Gastrocnemius medialis (tissue), 4 donors: ENCODE data around the gene LRRC56. TPM values are rescaled to one million over a fixed set of nuclear protein-coding genes. Genes with fewer than 3 reads are reported as not detected.

Source experiments
- ATAC-seq, 2 donors: fragments of 150-250 bp; one replicate each; pipeline ENCODE4 v1.9.1; 2016
- DNase-seq, 2 donors: peaks; one replicate each; pipeline ENCODE4 v3.0.0-alpha.2; 2019
- H3K27ac ChIP-seq, 4 donors: fragments of 200-600 bp; sonication (generic); 1 replicate in 1 of 4; 2 replicates in 3 of 4; pipeline ENCODE4 v1.5.1; 2016 to 2018; ENCODE audit warnings: mild to moderate bottlenecking in 2 of 4, moderate library complexity in 1 of 4
- H3K27me3 ChIP-seq, 3 donors: fragments of 200-600 bp; sonication (generic) in 2 of 3; 1 replicate in 1 of 3; 2 replicates in 2 of 3; pipeline versions ENCODE4 v1.5.1 to v1.6.0; 2016 to 2019; ENCODE audit warnings: mild to moderate bottlenecking in 1 of 3, moderate library complexity in 1 of 3
- H3K36me3 ChIP-seq, 2 donors: fragments of 200-600 bp; sonication (generic) in 1 of 2; one replicate each; pipeline ENCODE4 v1.5.1; 2017 to 2018
- H3K4me1 ChIP-seq, 2 donors: fragments of 200-600 bp; sonication (generic) in 1 of 2; one replicate each; pipeline ENCODE4 v1.5.1; 2016 to 2017; ENCODE audit warnings: mild to moderate bottlenecking in 2 of 2
- H3K4me3 ChIP-seq, 4 donors: fragments of 200-600 bp; sonication (generic) in 3 of 4; 1 replicate in 1 of 4; 2 replicates in 3 of 4; pipeline ENCODE4 v1.5.1; 2016 to 2019; ENCODE audit warnings: mild to moderate bottlenecking in 2 of 4
- H3K9me3 ChIP-seq, 3 donors: fragments of 200-600 bp; sonication (generic) in 2 of 3; 1 replicate in 1 of 3; 2 replicates in 2 of 3; pipeline ENCODE4 v1.5.1; 2016 to 2019
- CTCF ChIP-seq, 5 experiments: fragments of 450-650 bp in 3 of 5; fragments of 200-600 bp in 2 of 5; sonication (generic) in 2 of 5; IDR thresholded peaks in 4 of 5; conservative IDR thresholded peaks in 1 of 5; 1 replicate in 4 of 5; 2 replicates in 1 of 5; pipeline ENCODE4 v1.5.1; 2016 to 2019; ENCODE audit warnings: antibody characterized with exemption in 5 of 5, mild to moderate bottlenecking in 3 of 5, moderate library complexity in 3 of 5
- POLR2A ChIP-seq, 2 donors: fragments of 450-650 bp; IDR thresholded peaks; one replicate each; pipeline ENCODE4 v1.6.1; 2017; ENCODE audit warnings: antibody characterized with exemption in 2 of 2, mild to moderate bottlenecking in 2 of 2, moderate library complexity in 2 of 2
- in situ Hi-C, 4 donors: fragments of 200-750 bp; cut with MboI; loops; one replicate each; pipeline versions ENCODE4 v1.15.0 to v1.8.0; 2017; ENCODE audit warnings: low sequenced_read_pairs in 4 of 4
- intact Hi-C: fragments of 100-400 bp; cut with DNase I; formaldehyde crosslinking; loops from one replicate; pipeline ENCODE4 v1.15.1; 2023; ENCODE audit warnings: low total_unique reads
- total RNA-seq, 4 donors: library from RNA; depleted of rRNA; stranded (reverse); fragments of >200 nt; gene quantifications; one replicate each; pipeline versions ENCODE4 v1.1.0 to v1.2.3, GENCODE V29; 2016

Gene LRRC56
- total RNA-seq, 4 donors from 2014 or later: 0.29 to 0.36 TPM; not detected in 2

- peaks cover 21 to 25% (median 25%) of the 10 kb centered on the region in 3 donors for H3K27me3 ChIP-seq
- no peaks in the 10 kb centered on the region for H3K9me3 ChIP-seq
- intact Hi-C loops (no loop called here), in situ Hi-C loops (no loop called here)
- no peak for ATAC-seq
- H3K36me3 ChIP-seq: no peaks in the 10 kb centered on the region
- H3K27ac ChIP-seq: no peak overlapping the region
- H3K4me3 ChIP-seq: no peak overlapping the region
- peaks cover 7 to 15% of the 10 kb centered on the region in 2 donors for H3K4me1 ChIP-seq
- no peak for DNase-seq
- TF ChIP-seq POLR2A (IDR thresholded peaks at IDR 0.05): no peak
Observed at GRCh38 chr11:539971-540481, 2.7 kb downstream of the LRRC56 start.

- no peak overlapping the region for H3K27ac ChIP-seq
- DNase-seq (no peak), ATAC-seq (no peak)
- TF ChIP-seq CTCF (IDR thresholded peaks at IDR 0.05 in 4 of 5, conservative IDR thresholded peaks at IDR 0.05 in 1 of 5): no peak
- no peak for TF ChIP-seq POLR2A (IDR thresholded peaks at IDR 0.05)
- peaks cover 21 to 25% (median 25%) of the 10 kb centered on the region in 3 donors for H3K27me3 ChIP-seq
- in situ Hi-C loops (no loop called here), intact Hi-C loops (no loop called here)
- H3K36me3 ChIP-seq: no peaks in the 10 kb centered on the region
- H3K9me3 ChIP-seq: no peaks in the 10 kb centered on the region
- H3K4me3 ChIP-seq: no peak overlapping the region
- peaks cover 7 to 15% of the 10 kb centered on the region in 2 donors for H3K4me1 ChIP-seq
Observed at GRCh38 chr11:540583-541432, 3.5 kb downstream of the LRRC56 start.

GRCh38 chr11:541433-541885 lies 4.1 kb downstream of the LRRC56 start:
- intact Hi-C loops: no loop called here
- H3K9me3 ChIP-seq: no peaks in the 10 kb centered on the region
- no peak for ATAC-seq
- peaks cover 21 to 25% (median 25%) of the 10 kb centered on the region in 3 donors for H3K27me3 ChIP-seq
- in situ Hi-C loops: no loop called here
- no peak overlapping the region for H3K27ac ChIP-seq
- no peaks in the 10 kb centered on the region for H3K36me3 ChIP-seq
- peaks cover 7 to 15% of the 10 kb centered on the region in 2 donors for H3K4me1 ChIP-seq
- H3K4me3 ChIP-seq: no peak overlapping the region
- TF ChIP-seq POLR2A (IDR thresholded peaks at IDR 0.05) (no peak), CTCF (IDR thresholded peaks at IDR 0.05 in 4 of 5, conservative IDR thresholded peaks at IDR 0.05 in 1 of 5) (no peak)
- DNase-seq: no peak

GRCh38 chr11:544817-545166 lies 7.5 kb downstream of the LRRC56 start:
- no peaks in the 10 kb centered on the region for H3K4me1 ChIP-seq
- ATAC-seq (no peak), DNase-seq (no peak)
- in situ Hi-C loops: no loop called here
- no peak overlapping the region for H3K4me3 ChIP-seq
- no peaks in the 10 kb centered on the region for H3K36me3 ChIP-seq
- H3K27me3 ChIP-seq: peaks cover 0 to 4% (median 3%) of the 10 kb centered on the region in 3 donors
- TF ChIP-seq POLR2A (IDR thresholded peaks at IDR 0.05) (no peak), CTCF (IDR thresholded peaks at IDR 0.05 in 4 of 5, conservative IDR thresholded peaks at IDR 0.05 in 1 of 5) (no peak)
- no peaks in the 10 kb centered on the region for H3K9me3 ChIP-seq
- no peak overlapping the region for H3K27ac ChIP-seq
- intact Hi-C loops: no loop called here

- H3K27me3 ChIP-seq: peaks cover 0 to under 1% (median 0%) of the 10 kb centered on the region in 3 donors
- in situ Hi-C loops (no loop called here), intact Hi-C loops (no loop called here)
- H3K4me3 ChIP-seq: no peak overlapping the region
- DNase-seq: no peak
- H3K36me3 ChIP-seq: no peaks in the 10 kb centered on the region
- TF ChIP-seq CTCF (IDR thresholded peaks at IDR 0.05 in 4 of 5, conservative IDR thresholded peaks at IDR 0.05 in 1 of 5) (no peak), POLR2A (IDR thresholded peaks at IDR 0.05) (no peak)
- H3K27ac ChIP-seq: no peak overlapping the region
- H3K4me1 ChIP-seq: no peaks in the 10 kb centered on the region
- no peaks in the 10 kb centered on the region for H3K9me3 ChIP-seq
- ATAC-seq: no peak
Observed at GRCh38 chr11:545171-545570, 7.8 kb downstream of the LRRC56 start.
